ENCODE measurements around the gene LRRC38. TPM values are rescaled to one million over a fixed set of nuclear protein-coding genes. Genes with fewer than 3 reads are reported as not detected.
"Not testable (repeated sequence)": the region's sequence is repeated elsewhere in the genome, so short reads cannot be mapped to it uniquely, and the experiment has no call there.

The LRRC38 gene
- polyA plus RNA-seq, 1 donor, result 0.22 TPM

GRCh38 chr1:13478692-13479091 lies 35.1 kb downstream of the LRRC38 start:
- no peaks in the 10 kb centered on the region for H3K4me1 ChIP-seq (ENCODE audit: control insufficient read depth, insufficient read depth, low read length)
- H3K4me3 ChIP-seq (ENCODE audit: low read length), result no peak overlapping the region
- no peaks in the 10 kb centered on the region for H3K36me3 ChIP-seq (ENCODE audit: control insufficient read depth, insufficient read depth, low read length)
- H3K27ac ChIP-seq (ENCODE audit: low read length), result no peak overlapping the region
- DNase-seq, result no peak
- no peaks in the 10 kb centered on the region for H3K9me3 ChIP-seq (ENCODE audit: control insufficient read depth, low read depth, low read length)
- H3K27me3 ChIP-seq (ENCODE audit: control insufficient read depth, insufficient read depth, low read length), result no peaks in the 10 kb centered on the region
- WGBS (ENCODE audit: insufficient coverage, low lambda C conversion rate), result 100% methylated on average over 1 of the region's 2 CpGs

- Histone ChIP-seq H3K27me3 (ENCODE audit: control insufficient read depth, insufficient read depth, low read length) (no peaks in the 10 kb centered on the region), H3K9me3 (ENCODE audit: control insufficient read depth, low read depth, low read length) (no peaks in the 10 kb centered on the region), H3K27ac (ENCODE audit: low read length) (no peak overlapping the region), H3K4me1 (ENCODE audit: control insufficient read depth, insufficient read depth, low read length) (no peaks in the 10 kb centered on the region), H3K36me3 (ENCODE audit: control insufficient read depth, insufficient read depth, low read length) (no peaks in the 10 kb centered on the region), H3K4me3 (ENCODE audit: low read length) (no peak overlapping the region)
- 29% methylated on average over 1 of the region's 5 CpGs for WGBS (ENCODE audit: insufficient coverage, low lambda C conversion rate)
- DNase-seq, result no peak
These were observed 44.5 kb downstream of the LRRC38 start for GRCh38 chr1:13469343-13469742.

DNA sequence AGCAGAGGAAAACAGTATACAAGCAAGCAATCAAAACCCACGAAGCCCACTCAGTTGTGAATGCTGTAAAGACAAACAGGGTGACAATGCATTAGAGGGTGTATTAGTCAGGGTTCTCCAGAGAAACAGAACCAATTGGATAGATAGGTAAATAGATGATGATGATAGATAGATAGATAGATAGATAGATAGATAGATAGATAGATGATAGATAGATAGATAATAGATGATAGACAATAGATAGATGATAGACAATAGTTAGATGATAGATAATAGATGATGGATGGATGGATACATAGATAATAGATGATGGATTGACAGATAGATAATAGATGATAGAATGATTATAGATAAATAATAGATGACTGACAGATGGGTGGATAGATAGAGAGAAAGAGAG lies 48.3 kb downstream of the LRRC38 start:
- Histone ChIP-seq H3K9me3 (ENCODE audit: control insufficient read depth, low read depth, low read length) (no peaks in the 10 kb centered on the region), H3K27ac (ENCODE audit: low read length) (no peak overlapping the region), H3K36me3 (ENCODE audit: control insufficient read depth, insufficient read depth, low read length) (no peaks in the 10 kb centered on the region), H3K27me3 (ENCODE audit: control insufficient read depth, insufficient read depth, low read length) (no peaks in the 10 kb centered on the region), H3K4me1 (ENCODE audit: control insufficient read depth, insufficient read depth, low read length) (no peaks in the 10 kb centered on the region), H3K4me3 (ENCODE audit: low read length) (no peak overlapping the region)
- no peak for DNase-seq
- WGBS (ENCODE audit: insufficient coverage, low lambda C conversion rate), result no CpG with 5 or more reads among the region's 1 CpG

- WGBS (ENCODE audit: insufficient coverage, low lambda C conversion rate), result no CpG with 5 or more reads among the region's 7 CpGs
- no peaks in the 10 kb centered on the region for H3K9me3 ChIP-seq (ENCODE audit: control insufficient read depth, low read depth, low read length)
- no peak overlapping the region for H3K4me3 ChIP-seq (ENCODE audit: low read length)
- no peak for DNase-seq
- H3K36me3 ChIP-seq (ENCODE audit: control insufficient read depth, insufficient read depth, low read length), result no peaks in the 10 kb centered on the region
- no peaks in the 10 kb centered on the region for H3K4me1 ChIP-seq (ENCODE audit: control insufficient read depth, insufficient read depth, low read length)
- no peak overlapping the region for H3K27ac ChIP-seq (ENCODE audit: low read length)
- H3K27me3 ChIP-seq (ENCODE audit: control insufficient read depth, insufficient read depth, low read length), result no peaks in the 10 kb centered on the region
These were observed 51.1 kb downstream of the LRRC38 start for GRCh38 chr1:13462682-13463081.

- Histone ChIP-seq H3K27me3 (ENCODE audit: control insufficient read depth, insufficient read depth, low read length) (peaks cover 3% of the 10 kb centered on the region), H3K4me1 (ENCODE audit: control insufficient read depth, insufficient read depth, low read length) (no peaks in the 10 kb centered on the region), H3K36me3 (ENCODE audit: control insufficient read depth, insufficient read depth, low read length) (no peaks in the 10 kb centered on the region), H3K27ac (ENCODE audit: low read length) (no peak overlapping the region), H3K9me3 (ENCODE audit: control insufficient read depth, low read depth, low read length) (no peaks in the 10 kb centered on the region), H3K4me3 (ENCODE audit: low read length) (no peak overlapping the region)
- 83% methylated on average over 1 of the region's 2 CpGs for WGBS (ENCODE audit: insufficient coverage, low lambda C conversion rate)
- DNase-seq, result no peak
These were observed 51.8 kb downstream of the LRRC38 start for GRCh38 chr1:13461977-13462376.

GRCh38 chr1:13456904-13457532 lies 56.8 kb downstream of the LRRC38 start:
- Histone ChIP-seq H3K27me3 (ENCODE audit: control insufficient read depth, insufficient read depth, low read length) (peaks cover 8% of the 10 kb centered on the region), H3K9me3 (ENCODE audit: control insufficient read depth, low read depth, low read length) (no peaks in the 10 kb centered on the region), H3K36me3 (ENCODE audit: control insufficient read depth, insufficient read depth, low read length) (no peaks in the 10 kb centered on the region), H3K4me1 (ENCODE audit: control insufficient read depth, insufficient read depth, low read length) (no peaks in the 10 kb centered on the region), H3K27ac (ENCODE audit: low read length) (no peak overlapping the region), H3K4me3 (ENCODE audit: low read length) (no peak overlapping the region)
- no CpG with 5 or more reads among the region's 15 CpGs for WGBS (ENCODE audit: insufficient coverage, low lambda C conversion rate)
- no peak for DNase-seq

DNA sequence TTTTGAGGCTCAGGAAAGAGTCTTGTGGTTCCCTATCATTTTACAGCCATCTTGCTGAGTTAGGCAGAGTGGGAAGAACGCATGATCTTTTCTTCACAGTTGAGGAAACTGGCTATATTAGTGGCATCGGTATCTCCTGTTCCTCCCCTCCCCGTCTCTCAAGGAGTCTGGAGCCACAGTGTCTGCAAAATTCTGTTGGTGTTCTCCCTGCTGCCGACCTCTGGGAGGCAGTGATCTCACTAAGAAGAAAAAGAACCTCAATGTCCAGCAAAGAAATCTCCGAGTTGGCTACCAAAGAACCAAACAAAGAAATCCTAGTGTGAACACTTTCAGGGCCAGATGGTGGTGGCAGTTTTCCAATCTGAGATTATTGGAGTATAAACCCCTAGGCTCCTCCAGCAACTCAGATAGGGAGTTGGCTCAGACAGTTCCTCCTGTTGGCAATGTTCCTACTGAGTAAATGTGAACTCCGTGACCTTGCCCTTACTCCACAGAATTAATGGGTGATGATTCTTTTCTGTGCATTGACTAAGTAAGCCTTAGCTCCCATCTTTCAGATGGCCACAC lies 62.3 kb downstream of the LRRC38 start:
- Histone ChIP-seq H3K9me3 (ENCODE audit: control insufficient read depth, low read depth, low read length) (no peaks in the 10 kb centered on the region), H3K4me1 (ENCODE audit: control insufficient read depth, insufficient read depth, low read length) (no peaks in the 10 kb centered on the region), H3K4me3 (ENCODE audit: low read length) (no peak overlapping the region), H3K36me3 (ENCODE audit: control insufficient read depth, insufficient read depth, low read length) (no peaks in the 10 kb centered on the region), H3K27me3 (ENCODE audit: control insufficient read depth, insufficient read depth, low read length) (peaks cover 4% of the 10 kb centered on the region), H3K27ac (ENCODE audit: low read length) (no peak overlapping the region)
- no peak for DNase-seq
- 100% methylated on average over 1 of the region's 6 CpGs for WGBS (ENCODE audit: insufficient coverage, low lambda C conversion rate)

DNA sequence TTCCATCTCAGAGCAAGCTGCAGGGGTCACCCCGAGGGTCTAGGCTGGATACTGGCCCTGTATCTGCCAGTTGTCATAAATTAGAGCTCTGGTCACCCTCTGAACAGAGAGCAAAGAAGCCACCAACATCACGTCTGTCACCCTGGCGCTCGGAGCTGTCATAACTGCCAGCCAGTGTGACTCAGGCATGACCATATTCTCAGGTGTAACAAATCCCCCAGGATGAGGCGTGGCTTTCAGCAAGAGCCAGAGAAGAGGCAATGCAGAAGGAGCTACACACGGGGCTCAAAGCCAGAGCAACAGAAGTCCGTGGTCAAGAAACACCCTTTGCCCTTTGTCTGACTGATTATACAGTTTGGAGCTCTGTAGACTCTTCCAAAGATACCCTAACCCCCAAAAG lies 63.6 kb downstream of the LRRC38 start:
- WGBS (ENCODE audit: insufficient coverage, low lambda C conversion rate), result no CpG with 5 or more reads among the region's 7 CpGs
- no peaks in the 10 kb centered on the region for H3K27me3 ChIP-seq (ENCODE audit: control insufficient read depth, insufficient read depth, low read length)
- no peaks in the 10 kb centered on the region for H3K4me1 ChIP-seq (ENCODE audit: control insufficient read depth, insufficient read depth, low read length)
- no peaks in the 10 kb centered on the region for H3K9me3 ChIP-seq (ENCODE audit: control insufficient read depth, low read depth, low read length)
- no peak overlapping the region for H3K27ac ChIP-seq (ENCODE audit: low read length)
- no peak overlapping the region for H3K4me3 ChIP-seq (ENCODE audit: low read length)
- H3K36me3 ChIP-seq (ENCODE audit: control insufficient read depth, insufficient read depth, low read length), result no peaks in the 10 kb centered on the region
- DNase-seq, result no peak

DNA sequence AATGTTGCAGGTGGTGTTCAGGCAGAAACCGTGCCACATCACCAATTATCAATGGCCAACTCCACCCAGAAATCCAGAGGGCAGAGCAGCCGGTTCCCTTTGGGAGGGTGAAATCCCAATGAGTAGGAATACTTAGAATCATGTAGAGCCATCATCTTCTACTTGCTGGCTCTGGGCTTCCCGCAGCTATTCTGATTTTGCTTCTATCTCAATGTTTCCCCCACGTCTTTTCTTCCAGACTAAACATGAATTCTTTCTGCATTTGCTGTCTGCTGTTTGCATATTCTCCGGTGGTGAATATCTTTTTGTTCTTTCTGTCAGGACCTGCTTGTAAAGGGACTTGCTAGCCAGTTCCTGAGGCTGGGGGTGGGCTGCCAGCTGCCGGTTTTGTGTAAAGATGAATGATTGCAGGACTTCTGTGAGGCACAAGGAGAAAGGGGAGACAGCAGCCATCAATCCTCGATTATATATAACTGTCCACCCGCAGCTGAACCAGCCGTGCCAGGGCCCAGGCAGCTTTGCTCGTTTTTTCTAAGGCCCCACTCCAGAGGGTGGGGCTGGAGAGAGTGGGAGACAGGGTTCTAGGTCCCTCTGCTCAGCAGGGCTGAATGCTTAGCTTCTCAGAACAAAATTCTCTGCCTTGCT lies 70.3 kb downstream of the LRRC38 start:
- DNase-seq, result no peak
- Histone ChIP-seq H3K4me3 (ENCODE audit: low read length) (no peak overlapping the region), H3K4me1 (ENCODE audit: control insufficient read depth, insufficient read depth, low read length) (no peaks in the 10 kb centered on the region), H3K9me3 (ENCODE audit: control insufficient read depth, low read depth, low read length) (no peaks in the 10 kb centered on the region), H3K36me3 (ENCODE audit: control insufficient read depth, insufficient read depth, low read length) (no peaks in the 10 kb centered on the region), H3K27ac (ENCODE audit: low read length) (no peak overlapping the region), H3K27me3 (ENCODE audit: control insufficient read depth, insufficient read depth, low read length) (no peaks in the 10 kb centered on the region)
- 50% methylated on average over 1 of the region's 10 CpGs for WGBS (ENCODE audit: insufficient coverage, low lambda C conversion rate)

DNA sequence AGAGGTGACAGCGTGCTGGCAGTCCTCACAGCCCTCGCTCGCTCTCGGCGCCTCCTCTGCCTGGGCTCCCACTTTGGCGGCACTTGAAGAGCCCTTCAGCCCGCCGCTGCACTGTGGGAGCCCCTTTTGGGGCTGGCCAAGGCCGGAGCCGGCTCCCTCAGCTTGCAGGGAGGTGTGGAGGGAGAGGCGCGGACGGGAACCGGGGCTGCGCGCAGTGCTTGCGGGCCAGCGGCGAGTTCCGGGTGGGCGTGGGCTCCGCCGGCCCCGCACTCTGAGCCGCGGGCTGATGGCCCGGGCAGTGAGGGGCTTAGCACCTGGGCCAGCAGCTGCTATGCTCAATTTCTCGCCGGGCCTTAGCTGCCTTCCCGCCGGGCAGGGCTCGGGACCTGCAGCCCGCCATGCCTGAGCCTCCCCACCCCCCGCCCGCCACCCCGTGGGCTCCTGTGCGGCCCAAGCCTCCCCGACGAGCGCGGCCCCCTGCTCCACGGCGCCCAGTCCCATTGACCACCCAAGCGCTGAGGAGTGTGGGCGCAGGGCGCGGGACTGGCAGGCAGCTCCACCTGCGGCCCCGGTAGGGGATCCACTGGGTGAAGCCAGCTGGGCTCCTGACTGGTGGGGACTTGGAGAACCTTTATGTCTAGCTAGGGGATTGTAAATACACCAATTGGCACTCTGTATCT lies 74.6 kb downstream of the LRRC38 start:
- H3K4me1 ChIP-seq (ENCODE audit: control insufficient read depth, insufficient read depth, low read length); H3K4me3 ChIP-seq (ENCODE audit: low read length); H3K27ac ChIP-seq (ENCODE audit: low read length); H3K36me3 ChIP-seq (ENCODE audit: control insufficient read depth, insufficient read depth, low read length); H3K9me3 ChIP-seq (ENCODE audit: control insufficient read depth, low read depth, low read length); H3K27me3 ChIP-seq (ENCODE audit: control insufficient read depth, insufficient read depth, low read length); DNase-seq: not testable (repeated sequence)
- no CpG with 5 or more reads among the region's 49 CpGs for WGBS (ENCODE audit: insufficient coverage, low lambda C conversion rate)
